Fibroblast of pulmonary artery (primary cell): ENCODE results near the gene TRIO.

Experiments
- DNase-seq: peaks from one replicate; pipeline ENCODE4 v3.0.0-alpha.2; 2010; ENCODE audit warnings: low read depth
- H3K4me3 ChIP-seq: replicated peaks from 2 replicates; pipeline ENCODE4 v1.5.1; 2011; ENCODE audit warnings: low read depth, mild to moderate bottlenecking, control low read depth, low read length, moderate library complexity
- TF ChIP-seq, protein P1 (sequence below): IDR thresholded peaks from 2 replicates; pipeline ENCODE4 v1.5.1; 2011; ENCODE audit warnings: mild to moderate bottlenecking, control low read depth, low read length, inconsistent platforms; ENCODE audit errors: missing control alignments

Gene TRIO

DNA sequence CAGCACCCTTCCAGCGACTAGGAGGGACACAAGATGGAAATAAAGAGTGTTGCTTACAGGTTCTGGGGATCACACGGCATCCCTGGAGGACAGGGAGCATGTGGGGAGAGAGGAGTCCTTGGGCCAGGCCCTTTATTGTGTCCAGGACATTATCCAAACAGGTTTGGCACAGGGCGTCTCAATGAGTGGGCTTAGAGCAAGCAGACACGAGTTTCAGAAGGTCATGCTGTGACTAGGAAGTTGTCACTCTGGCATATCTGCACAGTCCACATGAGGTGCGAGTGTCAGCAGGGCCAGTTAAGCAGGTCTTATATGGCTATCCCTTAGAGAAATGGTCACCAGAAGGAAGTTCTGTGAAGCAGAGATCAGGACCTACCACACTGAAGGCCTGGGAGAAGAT is 263.9 kb downstream of the TRIO start:
- H3K4me3 ChIP-seq, result no peak overlapping the region
- DNase-seq, result no peak
- TF ChIP-seq, protein P1, sequence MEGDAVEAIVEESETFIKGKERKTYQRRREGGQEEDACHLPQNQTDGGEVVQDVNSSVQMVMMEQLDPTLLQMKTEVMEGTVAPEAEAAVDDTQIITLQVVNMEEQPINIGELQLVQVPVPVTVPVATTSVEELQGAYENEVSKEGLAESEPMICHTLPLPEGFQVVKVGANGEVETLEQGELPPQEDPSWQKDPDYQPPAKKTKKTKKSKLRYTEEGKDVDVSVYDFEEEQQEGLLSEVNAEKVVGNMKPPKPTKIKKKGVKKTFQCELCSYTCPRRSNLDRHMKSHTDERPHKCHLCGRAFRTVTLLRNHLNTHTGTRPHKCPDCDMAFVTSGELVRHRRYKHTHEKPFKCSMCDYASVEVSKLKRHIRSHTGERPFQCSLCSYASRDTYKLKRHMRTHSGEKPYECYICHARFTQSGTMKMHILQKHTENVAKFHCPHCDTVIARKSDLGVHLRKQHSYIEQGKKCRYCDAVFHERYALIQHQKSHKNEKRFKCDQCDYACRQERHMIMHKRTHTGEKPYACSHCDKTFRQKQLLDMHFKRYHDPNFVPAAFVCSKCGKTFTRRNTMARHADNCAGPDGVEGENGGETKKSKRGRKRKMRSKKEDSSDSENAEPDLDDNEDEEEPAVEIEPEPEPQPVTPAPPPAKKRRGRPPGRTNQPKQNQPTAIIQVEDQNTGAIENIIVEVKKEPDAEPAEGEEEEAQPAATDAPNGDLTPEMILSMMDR, result no peak

DNA sequence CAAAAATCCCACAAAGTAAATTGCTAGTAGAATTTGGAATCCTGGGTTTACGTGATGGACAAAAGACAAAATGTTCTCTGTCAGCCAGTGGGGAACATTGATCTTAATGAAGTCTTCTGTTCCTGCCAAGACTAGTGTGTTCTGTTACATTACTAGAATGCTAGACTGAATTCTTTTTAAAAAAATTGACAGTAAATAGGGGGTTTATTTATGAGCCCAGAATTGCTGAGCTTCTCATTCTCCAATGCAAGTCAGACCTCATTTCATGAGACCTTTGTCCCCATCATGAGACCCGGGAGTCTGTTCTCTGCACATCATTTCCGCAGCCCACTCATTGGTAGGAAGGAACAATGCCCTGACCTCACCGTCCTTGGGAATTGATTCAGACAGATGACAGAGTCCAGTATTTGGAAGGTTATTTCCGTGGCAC is 264.6 kb downstream of the TRIO start:
- peak; percentile 80 for DNase-seq
- no peak overlapping the region for H3K4me3 ChIP-seq
- TF ChIP-seq, protein P1, result no peak

DNA sequence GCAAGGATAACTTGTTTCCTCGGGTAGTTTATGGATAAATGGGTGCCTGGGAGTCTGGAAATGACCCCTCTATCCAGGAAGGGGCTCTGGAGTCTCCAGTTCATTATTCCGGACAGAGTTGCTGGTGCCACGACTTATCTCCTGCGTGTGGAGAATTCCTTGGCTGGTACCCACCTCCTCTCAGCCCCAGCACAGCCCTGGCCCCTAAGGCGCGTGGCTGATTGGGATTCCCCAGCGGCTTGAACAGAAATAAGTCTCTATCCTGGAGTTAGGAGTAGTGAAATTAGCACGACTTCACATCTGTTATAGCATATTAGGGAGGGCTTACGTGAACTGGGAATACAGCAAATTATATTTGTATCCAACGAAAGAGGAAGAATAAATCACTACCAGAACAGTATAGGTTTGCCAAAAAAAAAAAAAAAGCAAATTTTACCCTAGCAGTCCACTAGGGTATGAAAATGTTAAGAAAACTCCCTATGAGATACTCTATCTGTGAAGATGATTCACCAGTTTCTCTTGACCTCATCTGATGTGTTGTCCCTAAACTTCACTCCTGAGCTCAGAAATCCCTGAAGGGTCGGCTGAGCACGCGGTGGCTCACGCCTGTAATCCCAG is 265.9 kb downstream of the TRIO start:
- TF ChIP-seq, protein P1, result peak; percentile 12
- H3K4me3 ChIP-seq, result no peak overlapping the region
- DNase-seq, result peak; percentile 39

DNA sequence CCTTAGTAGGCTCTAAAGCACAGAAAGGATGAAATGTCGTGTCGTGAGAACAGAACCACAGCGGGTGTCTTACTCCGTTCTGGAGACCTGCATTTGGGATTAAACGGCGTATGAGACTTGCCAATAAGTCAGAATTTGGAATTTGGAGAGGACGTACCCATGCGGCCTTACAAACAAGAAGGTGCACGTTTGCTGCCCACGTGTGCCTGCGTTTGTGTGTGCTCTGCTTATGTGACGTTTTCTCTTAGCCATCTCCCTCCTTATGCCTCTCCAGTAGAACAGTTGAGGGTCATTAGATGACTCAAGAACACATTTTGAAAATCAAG is 266.9 kb downstream of the TRIO start:
- TF ChIP-seq, protein P1, result no peak
- no peak overlapping the region for H3K4me3 ChIP-seq
- no peak for DNase-seq

DNA sequence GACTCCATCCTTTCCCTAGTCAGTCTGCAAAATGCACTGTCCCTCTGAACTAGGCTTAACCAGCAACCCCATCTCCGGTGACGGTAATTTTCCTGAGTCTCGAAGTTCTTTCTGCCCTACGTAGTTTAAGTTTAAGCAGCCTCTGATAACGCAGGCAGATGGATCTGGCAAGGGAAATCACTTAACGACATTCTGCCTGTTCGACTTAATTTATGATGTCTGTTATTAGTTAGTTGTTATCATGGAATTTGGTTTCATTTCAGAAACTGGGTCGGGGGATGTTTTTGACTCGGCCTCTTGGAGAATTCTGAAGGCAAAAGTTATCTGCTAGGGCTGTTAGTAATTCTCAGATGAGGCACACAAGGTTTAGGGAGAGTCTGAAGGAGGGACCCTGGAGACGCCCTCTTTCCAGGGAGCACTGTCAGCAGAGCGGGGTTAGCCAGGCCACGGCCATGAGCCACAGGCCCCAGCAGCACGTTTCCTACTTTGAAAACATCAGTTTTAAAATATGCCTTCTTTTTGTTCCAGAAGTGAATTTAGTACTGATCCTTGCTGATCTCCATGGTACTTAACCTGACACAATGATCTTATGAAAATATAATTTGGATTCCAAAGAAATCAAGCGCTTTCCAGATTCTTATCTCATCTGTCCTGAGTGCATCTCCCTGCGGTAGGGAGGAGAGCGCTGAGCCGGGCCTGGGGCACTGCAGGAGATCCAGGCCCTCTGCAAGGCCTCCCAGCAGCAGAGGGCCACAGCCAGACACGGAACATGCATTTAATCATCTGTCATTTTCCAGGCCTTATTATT is 267.5 kb downstream of the TRIO start:
- H3K4me3 ChIP-seq, result no peak overlapping the region
- TF ChIP-seq, protein P1, result no peak
- DNase-seq, result peak; percentile 48

DNA sequence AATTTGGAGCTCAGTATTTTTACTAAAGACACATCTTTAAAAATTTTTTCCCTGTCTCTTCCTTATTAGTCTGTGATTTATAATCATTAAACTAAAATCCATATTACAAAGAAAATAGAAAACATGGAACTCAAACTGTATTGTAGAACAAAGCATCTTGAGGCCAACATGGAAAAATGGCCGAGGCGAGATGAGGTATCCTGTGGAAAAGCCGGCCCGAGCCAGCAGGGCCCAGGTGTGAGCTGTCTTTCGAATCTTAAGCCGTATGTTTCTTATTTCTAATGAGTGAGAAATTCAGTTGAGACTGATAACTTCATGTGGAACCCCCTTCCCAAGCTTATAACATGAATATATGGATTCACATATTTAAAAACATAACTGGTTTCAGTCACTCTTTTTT is 268.1 kb downstream of the TRIO start:
- H3K4me3 ChIP-seq, result no peak overlapping the region
- DNase-seq, result no peak
- TF ChIP-seq, protein P1, result no peak

DNA sequence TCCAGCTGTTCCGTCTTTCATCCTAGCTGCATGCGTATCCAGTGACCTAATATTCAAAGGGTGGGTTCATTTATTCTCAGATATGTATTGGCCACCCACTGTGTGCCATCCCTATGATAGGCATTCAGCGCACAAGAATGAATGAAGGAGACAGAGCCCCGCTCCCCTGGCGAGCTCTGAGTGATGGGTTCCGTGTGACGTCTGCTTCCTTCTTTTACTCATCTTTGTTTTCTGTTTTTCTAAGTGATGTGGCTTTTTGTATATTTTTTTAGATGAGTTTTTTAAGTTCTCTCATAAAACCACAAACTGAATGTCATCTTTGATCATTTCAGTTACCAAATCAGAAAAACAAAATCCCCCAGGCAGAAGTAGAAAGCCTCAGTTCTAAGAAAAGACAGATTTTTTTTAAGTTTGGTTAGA is 270.2 kb downstream of the TRIO start:
- TF ChIP-seq, protein P1, result no peak
- no peak for DNase-seq
- no peak overlapping the region for H3K4me3 ChIP-seq
